Measurements from ENCODE around the gene TMEM117. TPM values are rescaled to one million over a fixed set of nuclear protein-coding genes. Genes with fewer than 3 reads are reported as not detected.
"Not testable (repeated sequence)": the region's sequence is repeated elsewhere in the genome, so short reads cannot be mapped to it uniquely, and the experiment has no call there.

Gene TMEM117
- total RNA-seq, 2 experiments from 2014 or later, result 1.7 TPM

DNA sequence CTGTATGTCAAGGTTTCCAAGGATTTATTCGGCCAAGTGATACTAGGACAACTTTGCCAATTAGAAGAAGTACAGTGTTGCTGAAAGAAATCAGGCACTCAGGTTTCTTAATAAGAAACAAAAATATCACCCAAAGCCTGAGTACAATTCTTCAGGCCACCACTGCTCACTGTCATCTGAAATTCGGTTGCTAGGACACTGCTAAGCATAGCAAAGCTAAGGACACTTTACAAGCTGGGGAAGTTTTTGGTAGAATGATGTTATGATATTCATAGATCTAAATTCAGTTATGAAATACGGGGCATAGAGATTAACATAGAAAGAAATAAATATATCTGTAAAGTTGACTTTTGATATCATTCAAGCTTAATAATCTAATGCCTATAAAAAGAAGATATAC, 535.1 kb downstream of the TMEM117 start:
- no peaks in the 10 kb centered on the region for H3K27me3 Mint-ChIP-seq
- no peaks in the 10 kb centered on the region for H3K4me1 Mint-ChIP-seq (ENCODE audit: low read depth)
- ChIA-PET POLR2A (no interaction called here), CTCF (no interaction called here)
- no peak overlapping the region for H3K27ac Mint-ChIP-seq
- H3K36me3 Mint-ChIP-seq, result no peaks in the 10 kb centered on the region
- intact Hi-C loops (cut with micrococcal nuclease), result no loop called here
- DNase-seq, result no peak
- no peak overlapping the region for H3K4me3 Mint-ChIP-seq
- no peaks in the 10 kb centered on the region for H3K9me3 Mint-ChIP-seq

DNA sequence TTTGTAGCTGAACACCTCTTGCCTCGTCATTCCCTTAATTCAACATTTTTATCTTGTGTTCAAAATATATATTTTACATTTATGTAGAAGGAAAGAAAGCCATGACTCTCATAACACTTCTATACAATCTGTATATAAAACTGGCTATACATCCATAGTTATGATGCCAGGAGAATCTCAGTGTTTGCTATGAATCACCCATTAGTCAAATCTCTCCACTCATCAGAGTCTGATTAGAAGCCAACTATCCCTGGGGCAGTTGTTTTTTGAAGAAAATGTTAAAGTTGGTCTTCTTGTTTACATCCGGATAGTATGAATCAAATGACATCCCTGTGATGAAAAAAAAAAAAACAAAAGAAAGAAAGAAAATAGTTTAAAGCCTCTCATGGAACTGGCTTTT, 536.4 kb downstream of the TMEM117 start:
- H3K4me3 Mint-ChIP-seq, result no peak overlapping the region
- CTCF ChIA-PET, result no interaction called here
- H3K36me3 Mint-ChIP-seq, result no peaks in the 10 kb centered on the region
- no peaks in the 10 kb centered on the region for H3K9me3 Mint-ChIP-seq
- no peaks in the 10 kb centered on the region for H3K27me3 Mint-ChIP-seq
- intact Hi-C loops (cut with micrococcal nuclease), result no loop called here
- no peak for DNase-seq
- POLR2A ChIA-PET, result no interaction called here
- H3K27ac Mint-ChIP-seq, result no peak overlapping the region
- H3K4me1 Mint-ChIP-seq (ENCODE audit: low read depth), result no peaks in the 10 kb centered on the region

DNA sequence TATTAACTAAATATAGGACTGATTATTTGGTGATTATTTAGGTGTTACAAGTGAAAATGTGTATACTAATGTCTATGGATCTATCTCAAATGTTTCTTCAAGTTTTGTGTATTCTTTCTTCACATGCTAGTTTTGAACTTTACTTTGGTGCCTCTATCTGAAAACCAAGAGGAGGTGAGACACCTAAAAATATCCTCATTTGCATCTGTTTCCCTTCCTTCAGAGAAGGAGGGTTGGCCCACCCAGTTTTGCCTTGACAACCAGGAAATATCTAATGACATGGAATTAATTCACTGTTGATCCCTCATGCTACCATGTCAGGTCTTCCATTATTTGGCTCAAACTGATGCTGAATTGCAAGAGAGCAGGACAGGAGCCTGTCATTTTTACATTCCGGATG, 539.8 kb downstream of the TMEM117 start:
- Mint-ChIP-seq H3K27me3 (no peaks in the 10 kb centered on the region), H3K9me3 (no peaks in the 10 kb centered on the region), H3K4me1 (ENCODE audit: low read depth) (no peaks in the 10 kb centered on the region), H3K36me3 (peaks cover 4% of the 10 kb centered on the region), H3K4me3 (no peak overlapping the region), H3K27ac (no peak overlapping the region)
- ChIA-PET CTCF (no interaction called here), POLR2A (no interaction called here)
- intact Hi-C loops (cut with micrococcal nuclease), result no loop called here
- DNase-seq, result no peak

DNA sequence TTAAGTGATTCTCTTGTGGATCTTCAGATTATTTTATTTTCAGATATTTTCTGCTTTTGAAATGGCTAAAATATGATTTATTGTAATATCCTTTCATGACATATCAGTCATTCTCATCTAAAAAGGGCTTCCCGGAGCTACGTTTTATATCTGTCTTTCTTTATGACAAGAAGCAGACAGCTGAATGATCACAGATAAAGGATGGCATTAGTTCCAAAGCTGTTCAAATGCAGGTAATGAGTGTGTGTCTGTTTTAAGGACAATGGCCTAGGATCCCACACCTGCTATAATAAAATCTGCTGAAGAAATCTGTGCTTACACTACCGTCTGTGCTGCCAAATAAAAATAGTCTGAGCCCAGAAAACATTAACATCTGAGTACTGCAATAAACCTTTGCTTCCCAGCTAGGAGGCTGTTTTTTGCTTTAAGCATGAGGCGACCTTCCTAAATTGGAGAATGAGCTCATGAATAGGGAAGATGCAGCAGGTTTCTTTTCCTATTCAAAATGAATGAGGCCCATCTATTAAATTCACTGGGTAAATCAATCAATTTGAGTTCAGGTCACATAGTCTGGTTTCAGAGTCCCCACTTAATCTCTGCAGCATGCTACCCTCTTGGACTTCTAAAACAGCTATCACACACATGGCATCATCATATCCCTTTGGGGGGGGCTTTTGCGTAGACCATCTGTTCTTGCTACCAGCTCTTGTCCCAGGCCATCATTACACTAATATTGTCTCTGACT, 541.7 kb downstream of the TMEM117 start:
- ChIA-PET POLR2A (no interaction called here), CTCF (no interaction called here)
- H3K27me3 Mint-ChIP-seq, result no peaks in the 10 kb centered on the region
- intact Hi-C loops (cut with micrococcal nuclease), result no loop called here
- peaks cover 4% of the 10 kb centered on the region for H3K36me3 Mint-ChIP-seq
- no peak overlapping the region for H3K27ac Mint-ChIP-seq
- DNase-seq, result no peak
- H3K4me1 Mint-ChIP-seq (ENCODE audit: low read depth), result no peaks in the 10 kb centered on the region
- H3K9me3 Mint-ChIP-seq, result no peaks in the 10 kb centered on the region
- no peak overlapping the region for H3K4me3 Mint-ChIP-seq

DNA sequence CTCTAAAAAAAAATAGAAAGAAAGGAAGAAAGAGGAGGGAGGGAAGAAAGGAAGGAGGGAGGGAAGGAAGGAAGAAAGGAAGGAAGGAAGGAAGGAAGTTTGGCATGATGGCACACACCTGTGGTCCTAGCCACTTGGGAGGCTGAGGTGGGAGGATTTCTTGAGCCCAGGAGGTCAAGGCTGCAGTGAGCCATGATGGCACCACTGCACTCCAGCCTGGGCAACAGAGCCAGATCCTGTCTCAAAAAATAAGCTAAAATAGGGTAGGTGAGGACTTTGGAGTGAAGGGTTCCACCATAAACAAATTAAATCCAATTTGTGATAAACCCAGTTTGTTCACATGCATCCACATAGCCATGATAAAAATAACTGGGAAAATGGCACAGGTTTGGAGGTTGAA, 543.2 kb downstream of the TMEM117 start:
- H3K4me3 Mint-ChIP-seq; H3K27ac Mint-ChIP-seq; DNase-seq; CTCF ChIA-PET; POLR2A ChIA-PET; intact Hi-C loops (cut with micrococcal nuclease); H3K27me3 Mint-ChIP-seq; H3K36me3 Mint-ChIP-seq; H3K9me3 Mint-ChIP-seq; H3K4me1 Mint-ChIP-seq (ENCODE audit: low read depth): not testable (repeated sequence)

DNA sequence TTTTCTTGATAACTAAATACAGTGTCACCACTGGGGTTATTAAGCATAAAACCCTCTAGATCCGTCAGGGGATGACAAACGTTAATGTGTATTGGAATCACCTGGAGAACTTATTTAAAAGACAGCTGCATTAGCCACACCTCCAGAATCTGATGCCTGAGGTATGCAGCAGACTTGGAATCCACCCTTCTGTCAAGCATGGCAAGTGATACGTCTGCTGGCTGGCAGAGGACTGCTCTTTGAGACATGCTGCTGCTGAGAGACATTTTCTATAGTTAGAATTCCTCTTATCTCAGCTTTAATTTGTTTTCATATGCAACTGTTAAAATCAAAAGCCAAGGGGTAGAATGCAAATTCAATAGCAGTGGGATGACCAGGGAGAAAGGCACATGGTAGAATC, 544.0 kb downstream of the TMEM117 start:
- H3K27me3 Mint-ChIP-seq, result no peaks in the 10 kb centered on the region
- CTCF ChIA-PET, result no interaction called here
- POLR2A ChIA-PET, result interaction anchor here (1.0 kb wide), 1 partner anchor 9 kb away, joined by 3 read pairs; no protein-coding TSS in a partner anchor
- DNase-seq, result no peak
- H3K9me3 Mint-ChIP-seq, result no peaks in the 10 kb centered on the region
- no peak overlapping the region for H3K4me3 Mint-ChIP-seq
- H3K4me1 Mint-ChIP-seq (ENCODE audit: low read depth), result no peaks in the 10 kb centered on the region
- H3K27ac Mint-ChIP-seq, result no peak overlapping the region
- intact Hi-C loops (cut with micrococcal nuclease), result no loop called here
- peaks cover 4% of the 10 kb centered on the region for H3K36me3 Mint-ChIP-seq

DNA sequence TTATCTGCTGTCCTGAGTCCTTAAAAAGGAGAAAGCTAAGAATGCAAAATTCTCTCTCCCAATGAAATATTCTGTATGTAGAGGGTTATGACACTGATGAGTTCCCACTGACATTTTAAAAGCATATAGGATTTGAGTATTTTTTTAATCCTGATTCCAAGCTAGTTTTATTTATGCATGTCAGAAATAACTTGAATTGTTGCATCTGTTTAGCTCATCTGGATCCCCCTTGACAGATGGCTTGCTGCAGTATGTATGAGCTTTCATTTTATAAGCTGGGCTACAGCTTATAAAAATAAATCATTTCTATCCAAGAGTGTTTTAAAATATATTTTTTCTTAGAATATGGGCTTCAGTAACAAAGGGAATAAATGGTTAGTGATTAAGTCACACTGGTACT, 545.0 kb downstream of the TMEM117 start:
- no peak for DNase-seq
- peaks cover 4% of the 10 kb centered on the region for H3K36me3 Mint-ChIP-seq
- H3K4me3 Mint-ChIP-seq, result no peak overlapping the region
- POLR2A ChIA-PET, result no interaction called here
- intact Hi-C loops (cut with micrococcal nuclease), result no loop called here
- no peaks in the 10 kb centered on the region for H3K9me3 Mint-ChIP-seq
- CTCF ChIA-PET, result interaction anchor here (0.6 to 1.0 kb wide), 2 partner anchors 9 to 10 kb away, joined by 3 read pairs; no protein-coding TSS in a partner anchor
- H3K27me3 Mint-ChIP-seq, result no peaks in the 10 kb centered on the region
- no peaks in the 10 kb centered on the region for H3K4me1 Mint-ChIP-seq (ENCODE audit: low read depth)
- H3K27ac Mint-ChIP-seq, result no peak overlapping the region

DNA sequence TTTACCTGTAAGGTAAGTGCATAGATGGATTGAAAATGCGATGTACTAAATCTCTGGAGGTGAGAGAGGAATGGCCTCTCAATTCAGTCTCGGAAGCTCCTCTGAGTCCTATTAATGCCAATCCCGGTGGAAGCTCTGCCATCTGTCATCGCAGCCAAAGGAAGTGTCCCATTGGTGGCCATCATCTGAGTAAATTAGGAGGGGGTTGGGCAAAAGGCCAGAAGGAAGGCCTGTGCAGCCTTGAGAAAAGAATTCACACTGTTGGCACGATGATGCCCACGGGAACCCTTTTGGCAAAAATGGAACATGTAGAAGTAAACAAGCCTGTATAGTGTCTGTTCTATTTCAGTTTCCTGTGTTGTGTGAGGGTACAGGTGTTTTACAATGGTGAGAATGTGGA, 545.5 kb downstream of the TMEM117 start:
- H3K4me1 Mint-ChIP-seq (ENCODE audit: low read depth), result no peaks in the 10 kb centered on the region
- ChIA-PET CTCF (interaction anchor here (0.6 to 1.0 kb wide), 2 partner anchors 9 to 10 kb away, joined by 3 read pairs; no protein-coding TSS in a partner anchor), POLR2A (no interaction called here)
- no peak for DNase-seq
- H3K4me3 Mint-ChIP-seq, result no peak overlapping the region
- H3K36me3 Mint-ChIP-seq, result peaks cover 4% of the 10 kb centered on the region
- no peak overlapping the region for H3K27ac Mint-ChIP-seq
- no peaks in the 10 kb centered on the region for H3K27me3 Mint-ChIP-seq
- intact Hi-C loops (cut with micrococcal nuclease), result no loop called here
- no peaks in the 10 kb centered on the region for H3K9me3 Mint-ChIP-seq

DNA sequence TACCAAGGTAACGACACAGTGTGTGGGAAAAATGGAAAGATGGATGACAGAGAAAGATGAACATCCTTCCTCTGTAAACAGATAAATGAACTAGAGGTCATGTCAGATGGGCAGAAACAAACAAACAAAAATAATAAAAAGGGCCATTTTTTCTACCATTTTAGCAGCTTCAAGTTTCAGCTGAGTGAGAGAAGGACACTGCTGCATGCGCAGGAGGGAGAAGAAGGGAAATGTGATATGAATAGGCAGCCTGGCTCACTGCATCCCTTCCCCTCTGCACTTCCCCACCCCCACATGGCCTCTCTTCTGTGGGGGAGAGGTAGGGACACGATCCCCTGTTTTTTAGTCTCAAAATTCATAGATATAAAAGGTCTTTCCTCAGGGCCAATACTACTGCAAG, 548.3 kb downstream of the TMEM117 start:
- Mint-ChIP-seq H3K4me3 (no peak overlapping the region), H3K36me3 (peaks cover 3% of the 10 kb centered on the region), H3K4me1 (ENCODE audit: low read depth) (no peaks in the 10 kb centered on the region), H3K9me3 (no peaks in the 10 kb centered on the region), H3K27me3 (no peaks in the 10 kb centered on the region), H3K27ac (no peak overlapping the region)
- intact Hi-C loops (cut with micrococcal nuclease), result no loop called here
- CTCF ChIA-PET, result no interaction called here
- no peak for DNase-seq
- POLR2A ChIA-PET, result no interaction called here

DNA sequence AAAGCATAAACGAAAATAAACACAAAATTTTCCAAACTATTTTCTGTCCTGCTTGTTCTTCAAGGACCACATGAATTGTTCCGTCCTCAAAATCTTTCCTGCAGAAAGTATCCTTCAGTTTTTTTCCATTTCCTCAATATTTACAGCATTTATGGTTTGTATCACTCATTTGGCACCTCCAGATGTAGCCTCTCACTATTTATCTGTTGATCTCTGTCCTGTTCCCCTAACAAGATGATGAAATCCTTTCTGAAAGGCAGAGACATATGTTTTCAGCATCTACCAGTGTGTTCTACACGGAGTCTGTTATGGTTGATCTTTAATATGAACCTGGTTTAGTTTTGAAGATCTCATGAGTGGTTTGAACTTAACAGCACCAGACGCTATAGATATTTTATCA, 550.1 kb downstream of the TMEM117 start:
- H3K36me3 Mint-ChIP-seq, result peaks cover 3% of the 10 kb centered on the region
- intact Hi-C loops (cut with micrococcal nuclease), result no loop called here
- no peaks in the 10 kb centered on the region for H3K4me1 Mint-ChIP-seq (ENCODE audit: low read depth)
- ChIA-PET POLR2A (no interaction called here), CTCF (no interaction called here)
- DNase-seq, result no peak
- H3K27ac Mint-ChIP-seq, result no peak overlapping the region
- no peaks in the 10 kb centered on the region for H3K27me3 Mint-ChIP-seq
- H3K9me3 Mint-ChIP-seq, result no peaks in the 10 kb centered on the region
- no peak overlapping the region for H3K4me3 Mint-ChIP-seq

DNA sequence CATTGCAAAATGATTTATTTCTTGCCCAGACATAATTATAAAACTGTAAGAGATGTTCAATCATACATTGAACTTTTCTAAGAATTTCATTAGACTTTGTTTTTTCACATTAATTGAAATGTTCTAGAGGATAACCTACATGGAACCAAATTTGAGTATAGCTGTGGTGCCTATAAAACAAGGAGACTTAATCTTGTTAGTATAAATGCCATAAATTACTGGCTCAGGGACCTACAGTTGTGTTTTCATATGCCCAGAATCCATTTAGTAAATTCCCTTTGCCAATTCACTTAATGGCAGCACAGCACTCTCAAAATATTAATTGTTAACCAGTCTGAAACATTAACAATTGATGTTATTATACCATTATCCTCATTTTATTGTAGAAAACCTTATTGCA, 551.7 kb downstream of the TMEM117 start:
- CTCF ChIA-PET, result no interaction called here
- POLR2A ChIA-PET, result no interaction called here
- Mint-ChIP-seq H3K9me3 (no peaks in the 10 kb centered on the region), H3K27me3 (no peaks in the 10 kb centered on the region), H3K36me3 (peaks cover 3% of the 10 kb centered on the region), H3K4me1 (ENCODE audit: low read depth) (no peaks in the 10 kb centered on the region), H3K27ac (no peak overlapping the region), H3K4me3 (no peak overlapping the region)
- intact Hi-C loops (cut with micrococcal nuclease), result no loop called here
- DNase-seq, result no peak

DNA sequence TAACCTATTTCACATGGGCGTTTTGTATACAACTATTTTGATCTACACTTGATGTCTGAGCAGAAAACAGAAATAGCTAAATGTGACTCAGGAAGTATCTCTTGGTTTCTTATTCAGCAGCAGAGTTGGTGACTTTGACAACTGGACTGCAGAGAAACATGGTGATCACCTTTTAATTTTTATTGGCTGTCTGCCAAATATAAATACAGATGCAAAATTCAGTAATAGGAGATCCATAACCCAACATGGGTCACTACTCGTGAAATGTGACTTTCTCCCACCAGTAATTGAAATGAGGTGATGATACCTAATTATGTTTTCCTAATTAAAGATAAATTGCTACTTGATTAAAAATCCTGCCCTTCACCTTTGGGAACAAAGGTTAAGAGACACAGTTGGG, 553.2 kb downstream of the TMEM117 start:
- no peaks in the 10 kb centered on the region for H3K27me3 Mint-ChIP-seq
- no peaks in the 10 kb centered on the region for H3K9me3 Mint-ChIP-seq
- H3K4me1 Mint-ChIP-seq (ENCODE audit: low read depth), result no peaks in the 10 kb centered on the region
- peaks cover 3% of the 10 kb centered on the region for H3K36me3 Mint-ChIP-seq
- intact Hi-C loops (cut with micrococcal nuclease), result no loop called here
- H3K27ac Mint-ChIP-seq, result no peak overlapping the region
- no peak overlapping the region for H3K4me3 Mint-ChIP-seq
- ChIA-PET POLR2A (interaction anchor here (0.8 kb wide), 1 partner anchor 9 kb away, joined by 3 read pairs; no protein-coding TSS in a partner anchor), CTCF (no interaction called here)
- no peak for DNase-seq

DNA sequence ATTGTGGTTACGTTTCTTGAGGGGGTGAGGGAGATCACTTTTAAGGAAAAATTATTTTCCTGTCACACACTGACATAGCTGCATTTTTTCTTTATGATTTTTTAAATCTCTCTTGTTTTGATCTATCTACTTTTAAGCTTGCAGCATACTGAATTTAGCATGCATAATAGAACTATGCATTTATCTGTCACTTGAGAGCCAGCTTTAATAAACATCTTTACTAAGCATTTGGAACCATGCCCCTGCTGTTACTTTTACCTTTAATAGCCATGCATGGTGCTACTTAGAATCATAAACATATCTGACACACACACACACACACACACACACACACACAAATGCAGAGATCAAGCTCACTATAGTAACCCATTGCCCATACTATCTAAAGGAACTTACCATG, 554.0 kb downstream of the TMEM117 start:
- no peak overlapping the region for H3K4me3 Mint-ChIP-seq
- intact Hi-C loops (cut with micrococcal nuclease), result no loop called here
- H3K9me3 Mint-ChIP-seq, result no peaks in the 10 kb centered on the region
- H3K36me3 Mint-ChIP-seq, result peaks cover 3% of the 10 kb centered on the region
- ChIA-PET POLR2A (no interaction called here), CTCF (interaction anchor here (0.7 kb wide), 1 partner anchor 9 kb away, joined by 3 read pairs; no protein-coding TSS in a partner anchor)
- no peaks in the 10 kb centered on the region for H3K4me1 Mint-ChIP-seq (ENCODE audit: low read depth)
- no peak for DNase-seq
- no peak overlapping the region for H3K27ac Mint-ChIP-seq
- H3K27me3 Mint-ChIP-seq, result no peaks in the 10 kb centered on the region

Measured in activated CD4-positive, alpha-beta memory T cell treated with anti-CD3 and anti-CD28 coated beads for 36 hours (primary cell).